ENCODE results near the gene INPPL1. TPM values are rescaled to one million over a fixed set of nuclear protein-coding genes. Genes with fewer than 3 reads are reported as not detected.

The INPPL1 gene
- total RNA-seq, 1 donor from 2014 or later, result 139 TPM

GRCh38 chr11:72222106-72222891 is 2.3 kb upstream of the INPPL1 start:
- intact Hi-C loops (cut with micrococcal nuclease), result loop anchor here (2.0 to 10.0 kb wide), 5 partner anchors 17 to 1153 kb away; partner anchors contain the start of genes RELT and STARD10
- peaks cover 26% of the 10 kb centered on the region for H3K4me1 Mint-ChIP-seq (ENCODE audit: low read depth)
- peak overlapping the region; percentile 83 for H3K27ac Mint-ChIP-seq
- no peaks in the 10 kb centered on the region for H3K9me3 Mint-ChIP-seq
- peak overlapping the region; percentile 85 for H3K4me3 Mint-ChIP-seq
- peaks cover 8% of the 10 kb centered on the region for H3K27me3 Mint-ChIP-seq (ENCODE audit: insufficient read depth)
- H3K36me3 Mint-ChIP-seq (ENCODE audit: low read depth), result no peaks in the 10 kb centered on the region
- no peak for DNase-seq (ENCODE audit: low spot score)

- Mint-ChIP-seq H3K27me3 (ENCODE audit: insufficient read depth) (peaks cover 4% of the 10 kb centered on the region), H3K27ac (peak overlapping the region; percentile 83), H3K4me1 (ENCODE audit: low read depth) (peaks cover 20% of the 10 kb centered on the region), H3K36me3 (ENCODE audit: low read depth) (no peaks in the 10 kb centered on the region), H3K9me3 (no peaks in the 10 kb centered on the region), H3K4me3 (peak overlapping the region; percentile 85)
- DNase-seq (ENCODE audit: low spot score), result peak; percentile 95
- intact Hi-C loops (cut with micrococcal nuclease), result loop anchor here (1.0 to 10.0 kb wide), 13 partner anchors 16 to 1152 kb away; partner anchors contain the start of genes ANAPC15, CLPB, LAMTOR1 and LRRC51
These were observed 1.5 kb upstream of the INPPL1 start for GRCh38 chr11:72222907-72223614.

GRCh38 chr11:72223615-72224563 is 678 bp upstream of the INPPL1 start:
- DNase-seq (ENCODE audit: low spot score), result peak; percentile 66
- Mint-ChIP-seq H3K36me3 (ENCODE audit: low read depth) (peaks cover 3% of the 10 kb centered on the region), H3K27ac (peak overlapping the region; percentile 93), H3K27me3 (ENCODE audit: insufficient read depth) (no peaks in the 10 kb centered on the region), H3K4me1 (ENCODE audit: low read depth) (peaks cover 19% of the 10 kb centered on the region), H3K9me3 (no peaks in the 10 kb centered on the region), H3K4me3 (peak overlapping the region; percentile 96)
- intact Hi-C loops (cut with micrococcal nuclease), result loop anchor here (1.0 to 10.0 kb wide), 13 partner anchors 15 to 1151 kb away; partner anchors contain the start of genes ANAPC15, CLPB, LAMTOR1 and LRRC51

GRCh38 chr11:72225411-72225951 is 914 bp downstream of the INPPL1 start:
- Mint-ChIP-seq H3K4me3 (peak overlapping the region; percentile 88), H3K27ac (peak overlapping the region; percentile 81), H3K27me3 (ENCODE audit: insufficient read depth) (no peaks in the 10 kb centered on the region), H3K4me1 (ENCODE audit: low read depth) (peaks cover 19% of the 10 kb centered on the region), H3K9me3 (no peaks in the 10 kb centered on the region), H3K36me3 (ENCODE audit: low read depth) (peaks cover 11% of the 10 kb centered on the region)
- intact Hi-C loops (cut with micrococcal nuclease), result loop anchor here (10.0 kb wide), 1 partner anchor 1149 kb away; the partner anchor contains the start of gene RELT
- no peak for DNase-seq (ENCODE audit: low spot score)

GRCh38 chr11:72226701-72227100 is 2.1 kb downstream of the INPPL1 start:
- peaks cover 19% of the 10 kb centered on the region for H3K4me1 Mint-ChIP-seq (ENCODE audit: low read depth)
- no peak for DNase-seq (ENCODE audit: low spot score)
- H3K27me3 Mint-ChIP-seq (ENCODE audit: insufficient read depth), result no peaks in the 10 kb centered on the region
- H3K4me3 Mint-ChIP-seq, result no peak overlapping the region
- no peaks in the 10 kb centered on the region for H3K9me3 Mint-ChIP-seq
- no peak overlapping the region for H3K27ac Mint-ChIP-seq
- H3K36me3 Mint-ChIP-seq (ENCODE audit: low read depth), result peaks cover 13% of the 10 kb centered on the region
- intact Hi-C loops (cut with micrococcal nuclease), result loop anchor here (10.0 kb wide), 1 partner anchor 1148 kb away; the partner anchor contains the start of gene RELT

- intact Hi-C loops (cut with micrococcal nuclease), result loop anchor here (10.0 kb wide), 1 partner anchor 1147 kb away; the partner anchor contains the start of gene RELT
These were observed 3.0 kb downstream of the INPPL1 start for GRCh38 chr11:72227316-72228228.

GRCh38 chr11:72228229-72228843 is 3.8 kb downstream of the INPPL1 start:
- Mint-ChIP-seq H3K9me3 (no peaks in the 10 kb centered on the region), H3K4me3 (no peak overlapping the region), H3K36me3 (ENCODE audit: low read depth) (peaks cover 22% of the 10 kb centered on the region), H3K27ac (no peak overlapping the region), H3K27me3 (ENCODE audit: insufficient read depth) (no peaks in the 10 kb centered on the region), H3K4me1 (ENCODE audit: low read depth) (peaks cover 8% of the 10 kb centered on the region)
- intact Hi-C loops (cut with micrococcal nuclease), result loop anchor here (10.0 kb wide), 1 partner anchor 1146 kb away; the partner anchor contains the start of gene RELT
- no peak for DNase-seq (ENCODE audit: low spot score)

More at GRCh38 chr11:72227316-72228228, 3.0 kb downstream of the INPPL1 start:
- no peak overlapping the region for H3K4me3 Mint-ChIP-seq
- H3K27me3 Mint-ChIP-seq (ENCODE audit: insufficient read depth), result no peaks in the 10 kb centered on the region
- H3K36me3 Mint-ChIP-seq (ENCODE audit: low read depth), result peaks cover 20% of the 10 kb centered on the region
- H3K4me1 Mint-ChIP-seq (ENCODE audit: low read depth), result peaks cover 13% of the 10 kb centered on the region
- no peak overlapping the region for H3K27ac Mint-ChIP-seq
- no peaks in the 10 kb centered on the region for H3K9me3 Mint-ChIP-seq
- no peak for DNase-seq (ENCODE audit: low spot score)

GRCh38 chr11:72228844-72229231 is 4.3 kb downstream of the INPPL1 start:
- Mint-ChIP-seq H3K27me3 (ENCODE audit: insufficient read depth) (no peaks in the 10 kb centered on the region), H3K27ac (no peak overlapping the region), H3K9me3 (no peaks in the 10 kb centered on the region), H3K4me1 (ENCODE audit: low read depth) (peaks cover 8% of the 10 kb centered on the region), H3K36me3 (ENCODE audit: low read depth) (peaks cover 25% of the 10 kb centered on the region), H3K4me3 (no peak overlapping the region)
- intact Hi-C loops (cut with micrococcal nuclease), result loop anchor here (10.0 kb wide), 1 partner anchor 1146 kb away; the partner anchor contains the start of gene RELT
- DNase-seq (ENCODE audit: low spot score), result no peak

- Mint-ChIP-seq H3K36me3 (ENCODE audit: low read depth) (peaks cover 29% of the 10 kb centered on the region), H3K4me1 (ENCODE audit: low read depth) (peaks cover 8% of the 10 kb centered on the region), H3K4me3 (no peak overlapping the region), H3K27ac (no peak overlapping the region), H3K9me3 (no peaks in the 10 kb centered on the region), H3K27me3 (ENCODE audit: insufficient read depth) (no peaks in the 10 kb centered on the region)
- DNase-seq (ENCODE audit: low spot score), result no peak
- intact Hi-C loops (cut with micrococcal nuclease), result loop anchor here (10.0 kb wide), 1 partner anchor 1145 kb away; the partner anchor contains the start of gene RELT
These were observed 4.9 kb downstream of the INPPL1 start for GRCh38 chr11:72229336-72229924.

GRCh38 chr11:72229925-72230763 is 5.6 kb downstream of the INPPL1 start:
- Mint-ChIP-seq H3K36me3 (ENCODE audit: low read depth) (peaks cover 31% of the 10 kb centered on the region), H3K27ac (no peak overlapping the region), H3K4me3 (no peak overlapping the region), H3K27me3 (ENCODE audit: insufficient read depth) (no peaks in the 10 kb centered on the region), H3K9me3 (no peaks in the 10 kb centered on the region), H3K4me1 (ENCODE audit: low read depth) (peaks cover 7% of the 10 kb centered on the region)
- intact Hi-C loops (cut with micrococcal nuclease), result loop anchor here (10.0 kb wide), 1 partner anchor 1145 kb away; the partner anchor contains the start of gene RELT
- DNase-seq (ENCODE audit: low spot score), result no peak

Measured in activated T-helper 1 cell treated with anti-CD3 and anti-CD28 coated beads, Interleukin-12 subunit alpha, Interleukin-12 subunit beta, Interleukin-2, Interleukin-4 antibody, amounts not matched to agents 30 ng/mL and 10 ng/mL and 1 ng/mL, durations not matched to agents 14 hours and 24 hours and 36 hours (primary cell).